DND-41 (cell line): ENCODE data around the gene DIRAS1.

Source experiments
- ATAC-seq: fragments of 200-7000 bp; cut with Tn5 transposase; 3 replicates; pipeline ENCODE4 v1.9.1; 2021; ENCODE audit warnings: low read depth; ENCODE audit not compliant: insufficient read depth
- DNase-seq: peaks from one replicate; pipeline ENCODE4 v3.0.0-alpha.2; 2020
- H2AFZ ChIP-seq: 2 replicates; pipeline ENCODE4 v1.6.0; 2012; ENCODE audit warnings: low read depth, low read length
- H3K27ac ChIP-seq: 2 replicates; pipeline ENCODE4 v1.5.1; 2012; ENCODE audit warnings: low read length, inconsistent platforms
- H3K27me3 ChIP-seq: fragments of 200-600 bp; sonication (generic); 2 replicates; pipeline ENCODE4 v1.6.0; 2012; ENCODE audit warnings: low read length, mild to moderate bottlenecking, inconsistent platforms; ENCODE audit not compliant: insufficient read depth, poor library complexity
- H3K36me3 ChIP-seq: 2 replicates; pipeline ENCODE4 v1.5.1; 2012; ENCODE audit warnings: low read length, inconsistent platforms; ENCODE audit not compliant: insufficient read depth
- H3K4me1 ChIP-seq: 2 replicates; pipeline ENCODE4 v1.5.1; 2012; ENCODE audit warnings: mild to moderate bottlenecking, low read length; ENCODE audit not compliant: insufficient read depth
- H3K4me2 ChIP-seq: 2 replicates; pipeline ENCODE4 v1.6.0; 2012; ENCODE audit warnings: mild to moderate bottlenecking, moderate library complexity, low read length, inconsistent platforms; ENCODE audit not compliant: insufficient read depth
- H3K4me3 ChIP-seq, 2 experiments: fragments of 200-600 bp in 1 of 2; shearing (Covaris generic) in 1 of 2; 2 replicates each; pipeline ENCODE4 v1.5.1; 2012 to 2016; ENCODE audit warnings: inconsistent platforms in 2 of 2, low read length in 2 of 2, mild to moderate bottlenecking in 2 of 2, low read depth in 1 of 2, moderate library complexity in 1 of 2
- H3K79me2 ChIP-seq: 2 replicates; pipeline ENCODE4 v1.6.0; 2012; ENCODE audit warnings: low read length, inconsistent platforms; ENCODE audit not compliant: insufficient read depth
- H3K9ac ChIP-seq: 2 replicates; pipeline ENCODE4 v1.6.0; 2012; ENCODE audit warnings: low read depth, mild to moderate bottlenecking, inconsistent platforms, low read length, moderate library complexity
- H3K9me3 ChIP-seq: 2 replicates; pipeline ENCODE4 v1.5.1; 2012; ENCODE audit warnings: low read length, moderate library complexity, mild to moderate bottlenecking, inconsistent platforms; ENCODE audit not compliant: insufficient read depth, severe bottlenecking
- H4K20me1 ChIP-seq: 2 replicates; pipeline ENCODE4 v1.6.0; 2012; ENCODE audit warnings: low read length; ENCODE audit not compliant: insufficient read depth
- EZH2 ChIP-seq: IDR thresholded peaks from 3 replicates; pipeline ENCODE4 v1.6.1; 2012; ENCODE audit warnings: borderline replicate concordance, low read depth, mild to moderate bottlenecking, moderate library complexity, low read length, inconsistent platforms; ENCODE audit not compliant: severe bottlenecking
- TF ChIP-seq, protein P1 (sequence below): IDR thresholded peaks from 2 replicates; pipeline ENCODE4 v1.5.1; 2012; ENCODE audit warnings: borderline replicate concordance, low read length, moderate library complexity, mild to moderate bottlenecking; ENCODE audit not compliant: poor library complexity, severe bottlenecking; ENCODE audit errors: extremely low read depth

DIRAS1 gene

DNA sequence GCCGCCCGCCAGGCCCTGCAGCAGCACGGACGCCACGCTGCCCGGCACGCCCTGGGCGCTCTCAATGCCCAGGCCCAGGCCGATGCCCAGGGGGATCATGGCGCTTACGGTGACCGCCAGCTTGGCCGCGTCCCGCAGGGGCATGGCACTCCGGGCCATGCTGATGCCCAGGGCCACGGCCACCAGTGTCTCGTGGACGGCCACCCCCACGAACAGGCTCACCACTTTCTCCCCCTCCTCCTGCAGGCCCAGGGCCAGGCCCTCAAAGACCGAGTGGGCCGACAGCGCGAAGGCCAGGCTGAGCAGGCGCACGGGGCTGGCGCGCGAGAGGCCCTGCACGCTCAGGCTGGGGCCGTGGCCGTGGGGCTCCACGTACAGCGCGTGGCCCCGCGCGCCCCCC is 11.7 kb upstream of the DIRAS1 start:
- no peaks in the 10 kb centered on the region for H3K27me3 ChIP-seq
- H3K4me2 ChIP-seq: no peak overlapping the region
- H2AFZ ChIP-seq: no peak overlapping the region
- DNase-seq (no peak), ATAC-seq (no peak)
- peaks cover 3% of the 10 kb centered on the region for H3K9me3 ChIP-seq
- H3K4me3 ChIP-seq: no peak overlapping the region
- peaks cover 27% of the 10 kb centered on the region for H4K20me1 ChIP-seq
- H3K79me2 ChIP-seq: peaks cover 18% of the 10 kb centered on the region
- H3K9ac ChIP-seq: no peak overlapping the region
- peaks cover 60% of the 10 kb centered on the region for H3K36me3 ChIP-seq
- peaks cover 7% of the 10 kb centered on the region; the same call in 1 of the 2 replicates for H3K4me1 ChIP-seq
- TF ChIP-seq, protein P1, sequence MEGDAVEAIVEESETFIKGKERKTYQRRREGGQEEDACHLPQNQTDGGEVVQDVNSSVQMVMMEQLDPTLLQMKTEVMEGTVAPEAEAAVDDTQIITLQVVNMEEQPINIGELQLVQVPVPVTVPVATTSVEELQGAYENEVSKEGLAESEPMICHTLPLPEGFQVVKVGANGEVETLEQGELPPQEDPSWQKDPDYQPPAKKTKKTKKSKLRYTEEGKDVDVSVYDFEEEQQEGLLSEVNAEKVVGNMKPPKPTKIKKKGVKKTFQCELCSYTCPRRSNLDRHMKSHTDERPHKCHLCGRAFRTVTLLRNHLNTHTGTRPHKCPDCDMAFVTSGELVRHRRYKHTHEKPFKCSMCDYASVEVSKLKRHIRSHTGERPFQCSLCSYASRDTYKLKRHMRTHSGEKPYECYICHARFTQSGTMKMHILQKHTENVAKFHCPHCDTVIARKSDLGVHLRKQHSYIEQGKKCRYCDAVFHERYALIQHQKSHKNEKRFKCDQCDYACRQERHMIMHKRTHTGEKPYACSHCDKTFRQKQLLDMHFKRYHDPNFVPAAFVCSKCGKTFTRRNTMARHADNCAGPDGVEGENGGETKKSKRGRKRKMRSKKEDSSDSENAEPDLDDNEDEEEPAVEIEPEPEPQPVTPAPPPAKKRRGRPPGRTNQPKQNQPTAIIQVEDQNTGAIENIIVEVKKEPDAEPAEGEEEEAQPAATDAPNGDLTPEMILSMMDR: no peak
- no peak for TF ChIP-seq EZH2
- no peak overlapping the region for H3K27ac ChIP-seq

DNA sequence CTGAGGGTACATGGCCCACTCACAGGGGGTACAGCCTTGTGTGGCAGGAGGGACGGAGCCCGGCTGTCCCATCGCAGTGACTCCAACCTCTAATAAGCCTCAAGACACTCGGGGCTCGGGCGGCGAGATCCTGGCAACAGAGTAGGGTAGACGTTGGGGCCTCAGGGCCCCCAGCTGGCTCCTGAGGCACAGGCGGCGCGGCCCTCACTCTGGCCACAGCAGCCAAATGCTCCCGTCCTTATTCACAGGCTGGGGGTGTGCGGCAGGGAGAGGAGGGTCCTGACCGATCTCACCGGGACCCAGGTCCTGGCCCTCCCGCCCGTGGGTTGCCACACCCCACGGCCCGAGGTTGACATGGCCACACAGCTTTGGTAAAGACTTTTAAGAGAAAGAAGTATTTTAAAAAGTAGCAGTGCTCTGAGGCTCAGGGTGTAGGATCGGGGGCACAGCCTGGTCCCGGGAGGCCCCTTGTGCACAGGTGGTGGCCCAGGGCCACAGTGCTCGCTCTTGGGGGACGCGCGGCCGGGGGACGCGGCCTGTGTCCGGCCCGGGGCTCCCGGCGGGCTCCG is 11.1 kb upstream of the DIRAS1 start:
- DNase-seq (no peak), ATAC-seq (no peak)
- no peak overlapping the region for H3K4me2 ChIP-seq

DNA sequence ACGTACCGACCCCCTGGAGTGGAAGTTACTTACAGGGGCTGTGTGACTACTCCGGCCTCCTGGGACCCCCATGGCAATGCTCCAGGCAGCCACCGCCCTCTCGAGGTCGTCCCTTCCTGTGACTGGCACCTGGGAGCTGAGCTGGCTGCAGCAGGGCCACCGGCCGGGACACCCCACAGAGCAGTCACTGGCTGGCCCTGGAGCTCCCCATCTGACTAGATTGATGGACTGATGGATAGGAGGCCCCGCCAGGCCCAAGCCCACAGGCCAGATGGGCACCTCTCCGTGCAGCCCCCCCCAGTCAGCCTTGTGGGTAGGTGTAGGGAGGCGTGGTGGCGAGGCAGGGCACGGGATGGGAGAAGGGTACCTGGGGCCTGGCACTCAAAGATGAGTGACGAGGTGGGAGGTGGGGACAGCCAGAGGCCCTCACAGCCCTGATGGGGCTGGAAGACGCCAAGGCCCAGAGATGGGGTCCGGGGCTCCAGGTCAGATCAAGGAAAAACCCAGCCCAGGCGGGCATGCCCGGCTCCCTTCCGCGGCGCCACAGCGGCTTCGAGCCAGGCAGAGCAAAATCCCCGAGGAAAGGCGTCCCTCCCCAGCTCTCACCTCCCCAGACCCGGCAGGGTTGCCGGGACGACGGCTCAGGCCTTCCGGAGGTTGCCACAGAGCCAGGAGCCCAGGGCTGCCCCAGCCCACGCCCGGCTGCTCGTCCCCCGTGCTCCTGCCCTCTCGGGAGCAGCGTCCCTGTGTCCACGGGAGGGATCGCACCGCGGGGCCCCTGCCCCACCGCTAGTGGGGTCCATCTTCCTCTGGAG is 10.2 kb upstream of the DIRAS1 start:
- H3K79me2 ChIP-seq: peaks cover 9% of the 10 kb centered on the region
- H3K4me2 ChIP-seq: no peak overlapping the region
- no peak for TF ChIP-seq EZH2
- TF ChIP-seq, protein P1: no peak
- H3K9ac ChIP-seq: no peak overlapping the region
- no peaks in the 10 kb centered on the region for H3K9me3 ChIP-seq
- H3K4me1 ChIP-seq: no peaks in the 10 kb centered on the region
- no peak overlapping the region for H3K4me3 ChIP-seq
- DNase-seq (no peak), ATAC-seq (no peak)
- H3K27ac ChIP-seq: no peak overlapping the region
- peaks cover 22% of the 10 kb centered on the region for H4K20me1 ChIP-seq
- peaks cover 48% of the 10 kb centered on the region for H3K36me3 ChIP-seq
- H2AFZ ChIP-seq: no peak overlapping the region
- H3K27me3 ChIP-seq: no peaks in the 10 kb centered on the region

More for the DNA sequence above, 11.1 kb upstream of the DIRAS1 start:
- no peak overlapping the region for H3K9ac ChIP-seq
- H3K79me2 ChIP-seq: peaks cover 18% of the 10 kb centered on the region
- no peak overlapping the region for H3K4me3 ChIP-seq
- peaks cover 3% of the 10 kb centered on the region for H3K9me3 ChIP-seq
- H3K4me1 ChIP-seq: peaks cover 7% of the 10 kb centered on the region; the same call in 1 of the 2 replicates
- H3K27me3 ChIP-seq: no peaks in the 10 kb centered on the region
- H4K20me1 ChIP-seq: peaks cover 30% of the 10 kb centered on the region
- TF ChIP-seq EZH2: no peak
- TF ChIP-seq, protein P1: no peak
- H3K36me3 ChIP-seq: peaks cover 57% of the 10 kb centered on the region
- no peak overlapping the region for H3K27ac ChIP-seq
- H2AFZ ChIP-seq: no peak overlapping the region
